ENCODE measurements around the gene SIDT2.
A peak's percentile ranks its signal among the peaks of the same experiment; 100 is the strongest.
"Not testable (repeated sequence)": the region's sequence is repeated elsewhere in the genome, so short reads cannot be mapped to it uniquely, and the experiment has no call there.

Gene SIDT2

DNA sequence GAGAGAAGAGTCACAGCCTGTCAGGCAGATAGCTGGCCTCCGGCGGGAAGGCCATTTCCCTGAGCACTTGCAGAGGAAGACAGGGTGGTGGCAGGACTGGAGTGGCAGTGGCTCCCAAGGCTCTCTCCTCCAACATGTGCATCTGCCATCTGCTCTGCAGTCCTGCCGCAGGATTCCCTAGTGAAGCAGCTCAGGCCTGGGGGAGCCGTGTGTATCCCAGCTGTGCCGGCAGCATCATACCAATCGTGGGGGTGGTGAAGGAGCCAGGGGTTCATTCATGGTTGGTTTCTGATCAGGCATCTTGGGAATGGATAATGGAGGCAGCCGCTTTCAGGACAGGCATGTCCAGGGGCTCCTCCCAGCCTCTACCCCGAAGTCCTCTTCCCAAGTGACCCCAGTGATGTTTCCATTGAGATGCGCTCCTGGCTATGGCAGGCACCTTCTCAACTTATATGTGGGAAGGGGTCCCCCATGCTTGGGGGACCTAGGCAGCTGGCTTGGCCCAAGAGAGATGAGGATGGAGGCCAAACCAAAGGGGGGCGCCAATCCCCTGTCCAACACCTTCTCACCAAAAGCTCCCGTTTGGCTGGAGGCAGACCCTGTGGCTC lies 26.8 kb downstream of the SIDT2 start:
- DNase-seq: no peak

DNA sequence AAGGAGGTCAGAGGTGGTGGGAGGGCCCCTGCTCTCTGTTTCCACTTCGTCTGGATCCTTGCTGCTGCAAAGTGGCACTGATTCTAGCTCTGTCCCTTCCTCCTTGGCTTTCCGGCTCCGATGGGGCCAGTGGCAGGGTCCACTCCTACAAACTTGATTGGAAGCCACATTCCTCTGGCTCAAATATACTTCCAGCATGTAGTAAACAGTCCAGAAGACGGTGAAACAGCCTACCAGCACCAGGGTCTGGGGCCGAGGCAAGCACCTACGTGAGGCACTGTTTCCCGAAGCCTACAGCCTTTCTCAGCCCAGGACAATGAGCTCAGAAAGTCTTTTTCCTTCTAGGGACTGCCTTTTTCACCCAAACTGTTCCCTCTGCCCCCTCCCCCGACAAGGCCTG lies 27.6 kb downstream of the SIDT2 start:
- not testable (repeated sequence) for DNase-seq

DNA sequence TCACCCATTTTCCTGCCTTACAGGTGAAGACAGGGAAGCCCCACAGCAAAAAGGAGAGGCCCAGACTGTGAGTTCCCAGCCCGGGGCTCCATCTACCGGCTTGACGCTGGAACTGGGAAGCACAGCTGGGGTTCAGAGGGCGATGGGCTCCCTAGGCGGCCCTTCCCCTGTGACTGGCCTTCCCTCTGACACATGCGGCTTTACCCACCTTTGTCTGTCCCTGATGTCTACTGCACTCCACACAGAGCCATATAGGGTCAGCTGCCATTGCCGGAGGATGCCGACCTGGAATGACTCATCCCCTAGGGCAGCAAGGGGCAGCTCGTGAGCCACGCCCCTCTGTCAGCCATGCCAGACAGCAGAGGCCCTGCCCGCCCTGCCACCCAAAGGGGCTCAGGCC lies 28.3 kb downstream of the SIDT2 start:
- DNase-seq: not testable (repeated sequence)

DNA sequence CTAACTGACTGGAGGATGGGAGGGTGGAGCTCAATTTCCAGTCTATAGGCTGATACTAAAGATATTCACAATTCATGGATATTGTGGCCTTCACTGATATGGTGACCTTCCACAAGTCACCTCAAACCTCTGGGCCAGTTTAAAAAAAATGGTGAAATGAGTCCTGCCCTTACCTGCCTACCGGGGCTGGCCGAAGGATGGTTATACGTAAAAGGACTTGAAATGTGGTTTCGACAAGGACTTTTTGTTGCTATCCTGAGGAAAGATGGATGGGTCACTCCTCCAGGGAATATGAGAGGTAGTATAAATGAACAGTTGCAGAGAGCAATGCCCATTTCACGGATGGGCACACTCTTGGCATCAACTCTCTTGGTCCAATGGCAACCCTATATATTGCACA lies 28.9 kb downstream of the SIDT2 start:
- not testable (repeated sequence) for DNase-seq

DNA sequence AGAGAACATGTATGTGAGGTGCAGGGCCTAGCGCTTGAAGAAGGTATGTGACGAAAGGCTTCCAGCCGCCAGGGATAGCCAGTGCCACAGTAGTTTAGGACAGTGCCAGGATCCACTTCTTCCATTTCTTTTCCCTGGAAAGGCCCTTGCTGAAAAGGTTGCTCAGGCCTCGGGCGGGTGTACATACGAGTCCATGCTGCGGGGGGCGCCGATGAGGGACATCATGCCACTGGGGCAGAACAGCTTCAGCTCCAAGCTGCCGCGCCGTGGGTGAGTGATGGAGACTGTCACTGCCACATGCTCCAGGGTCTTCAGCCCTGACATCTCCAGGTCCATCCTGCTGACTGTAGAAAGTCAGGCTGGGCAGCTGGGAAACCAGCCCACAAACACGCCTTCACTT lies 30.2 kb downstream of the SIDT2 start:
- peak; percentile 40 for DNase-seq

DNA sequence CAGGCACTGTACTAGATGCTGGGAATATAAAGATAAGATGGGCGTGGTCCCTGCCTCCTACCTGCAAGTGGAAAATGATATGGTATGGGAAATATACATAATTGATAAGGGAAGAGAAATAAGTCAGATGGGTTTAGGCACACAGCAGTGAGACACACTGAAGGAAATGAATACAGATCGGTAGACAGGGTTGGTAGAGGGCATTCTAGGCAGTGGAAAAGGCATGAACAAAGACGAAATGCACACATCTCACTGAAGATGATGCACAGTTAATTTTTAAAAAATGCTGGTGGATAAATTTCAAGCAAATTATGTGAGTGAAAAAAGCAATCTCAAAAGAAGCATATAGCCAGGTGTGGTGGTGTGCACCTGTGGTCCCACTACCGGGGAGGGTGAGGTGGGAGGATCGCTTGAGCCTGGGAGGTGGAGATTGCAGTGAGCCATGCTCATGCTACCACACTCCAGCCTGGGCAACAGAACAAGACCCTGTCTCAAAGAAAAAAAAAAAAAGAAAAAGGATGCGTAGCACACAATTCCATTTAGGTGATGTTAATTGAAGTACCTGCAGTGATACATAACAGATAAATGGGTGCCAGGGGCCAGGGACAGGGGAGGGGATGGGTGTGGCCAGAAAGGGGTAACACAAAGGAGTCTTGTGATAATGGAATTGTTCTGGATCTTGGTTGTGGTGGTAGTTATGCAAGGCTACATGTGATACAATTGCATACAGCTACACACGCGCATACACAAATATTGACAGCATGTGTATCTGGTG lies 31.0 kb downstream of the SIDT2 start:
- DNase-seq: not testable (repeated sequence)

DNA sequence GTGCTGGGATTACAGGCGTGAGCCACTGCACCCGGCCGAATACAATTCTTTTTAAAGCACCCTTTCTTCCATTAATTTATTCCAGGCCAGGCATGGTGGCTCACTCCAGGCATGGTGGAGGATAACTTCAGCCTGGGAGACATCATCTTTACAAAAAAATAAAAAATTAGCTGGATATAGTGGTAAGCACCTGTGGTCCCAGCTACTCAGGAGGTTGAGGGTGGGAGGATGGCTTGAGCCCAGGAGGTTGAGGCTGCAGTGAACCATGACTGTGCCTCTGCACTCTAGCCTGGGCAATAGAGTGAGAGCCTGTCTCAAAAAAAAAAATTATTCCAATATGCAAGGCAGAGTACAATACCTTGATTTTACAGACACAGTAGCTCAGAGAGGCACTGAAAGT lies 32.1 kb downstream of the SIDT2 start:
- DNase-seq: no peak

DNA sequence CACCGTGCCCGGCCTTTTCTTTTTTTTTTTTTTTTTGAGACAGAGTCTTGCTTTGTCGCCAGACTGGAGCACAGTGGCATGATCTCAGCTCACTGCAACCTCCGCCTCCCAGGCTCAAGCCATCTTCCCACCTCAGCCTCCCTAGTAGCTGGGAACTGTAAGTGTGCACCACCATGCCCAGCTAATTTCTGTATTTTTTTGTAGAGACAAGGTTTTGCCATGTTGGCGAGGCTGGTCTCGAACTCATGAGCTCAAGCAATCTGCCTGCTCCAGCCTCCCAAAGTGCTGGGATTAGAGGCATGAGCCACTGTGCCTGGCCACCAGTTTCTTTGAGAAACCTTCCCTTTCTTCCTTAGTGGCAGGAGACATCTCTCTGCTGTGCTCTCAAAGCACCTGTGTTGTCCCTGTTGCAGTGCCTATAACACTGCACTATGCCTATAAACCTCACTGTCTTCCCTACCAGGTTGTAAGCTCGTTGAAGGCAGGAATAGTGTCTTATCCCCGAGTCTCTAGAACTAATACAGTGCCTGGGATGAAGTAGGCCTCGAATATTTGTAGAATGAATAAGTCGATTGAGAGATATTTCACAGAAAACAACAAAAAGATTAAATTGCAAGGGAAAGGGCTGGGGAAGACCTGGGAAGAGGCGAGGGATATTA lies 34.3 kb downstream of the SIDT2 start:
- no peak for DNase-seq

DNA sequence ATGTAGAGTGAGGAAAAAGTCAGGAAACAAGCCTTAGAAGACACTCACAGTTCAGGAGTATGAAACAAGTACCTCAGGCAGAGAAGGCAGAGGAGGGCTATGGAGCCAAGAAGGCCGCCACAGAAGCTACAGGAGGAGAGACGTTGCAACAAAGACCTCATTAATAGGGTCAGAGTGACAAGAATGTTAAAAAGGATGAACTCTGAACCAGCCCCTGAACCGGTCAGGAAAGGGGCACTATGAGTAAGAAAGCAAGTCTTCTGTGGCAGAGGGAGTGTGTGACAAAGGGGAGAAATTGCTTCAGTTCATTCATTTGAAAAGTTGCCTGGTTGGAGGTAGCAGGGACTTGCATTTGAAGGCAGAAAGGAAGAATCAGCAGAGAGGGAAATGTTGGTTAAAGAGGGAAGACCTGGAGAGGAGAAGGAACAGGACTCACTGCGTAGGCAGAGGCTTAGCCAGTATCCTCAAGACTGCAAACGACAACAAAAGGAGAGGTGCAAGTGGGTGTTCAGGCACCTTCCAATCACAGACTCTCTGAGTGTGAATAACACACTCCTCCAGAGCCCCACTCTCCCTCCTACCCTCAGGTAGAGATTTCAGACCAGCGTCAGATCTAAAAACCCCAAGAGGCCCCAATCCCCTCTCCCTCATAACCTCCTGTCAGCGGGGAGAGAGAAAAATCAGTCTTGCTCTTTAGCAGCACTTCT lies 36.0 kb downstream of the SIDT2 start:
- no peak for DNase-seq

DNA sequence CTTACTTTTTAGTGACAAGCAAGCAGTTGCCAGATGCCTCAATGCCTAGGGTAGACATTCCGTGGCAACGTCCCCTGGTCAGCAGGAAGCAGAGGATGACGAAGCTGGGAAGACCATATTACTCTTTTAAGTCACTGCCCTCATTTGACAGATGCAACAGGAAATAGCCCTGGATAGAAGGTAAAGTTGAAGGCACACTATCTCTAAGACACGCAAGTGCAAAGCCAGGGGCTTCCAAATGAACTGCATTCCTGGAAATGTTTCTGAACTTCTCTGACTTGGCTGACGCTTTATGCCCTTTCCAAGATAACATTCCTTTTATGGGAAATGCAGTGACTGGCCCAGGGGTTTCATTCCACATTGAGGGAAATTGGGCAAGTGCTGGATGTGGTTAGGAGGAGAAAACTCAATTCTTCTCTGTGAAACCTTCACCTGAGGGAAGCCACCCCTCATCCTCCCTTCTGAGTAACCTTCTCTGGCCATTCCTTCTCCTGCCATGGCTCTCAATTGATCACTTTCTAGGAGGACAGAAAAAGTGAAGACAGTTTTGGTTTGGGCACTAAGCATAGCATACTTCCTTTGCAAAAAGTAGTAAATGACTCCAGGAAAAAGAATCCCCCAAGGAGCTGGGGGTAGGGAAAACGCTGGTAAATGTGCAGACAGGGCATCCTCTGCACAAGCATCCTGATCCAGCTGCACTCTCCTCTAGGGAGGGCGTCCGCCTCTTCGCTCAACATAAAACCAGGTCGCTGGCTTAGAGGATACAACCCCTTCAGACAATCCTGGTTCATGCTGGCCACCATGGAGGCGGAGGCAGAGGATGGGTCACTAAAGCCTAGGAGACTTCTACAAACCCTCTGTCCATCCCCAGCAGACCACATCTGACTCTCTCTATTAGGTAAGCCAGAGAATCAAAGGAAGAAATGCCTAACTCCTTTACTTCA lies 38.9 kb downstream of the SIDT2 start:
- no peak for DNase-seq

DNA sequence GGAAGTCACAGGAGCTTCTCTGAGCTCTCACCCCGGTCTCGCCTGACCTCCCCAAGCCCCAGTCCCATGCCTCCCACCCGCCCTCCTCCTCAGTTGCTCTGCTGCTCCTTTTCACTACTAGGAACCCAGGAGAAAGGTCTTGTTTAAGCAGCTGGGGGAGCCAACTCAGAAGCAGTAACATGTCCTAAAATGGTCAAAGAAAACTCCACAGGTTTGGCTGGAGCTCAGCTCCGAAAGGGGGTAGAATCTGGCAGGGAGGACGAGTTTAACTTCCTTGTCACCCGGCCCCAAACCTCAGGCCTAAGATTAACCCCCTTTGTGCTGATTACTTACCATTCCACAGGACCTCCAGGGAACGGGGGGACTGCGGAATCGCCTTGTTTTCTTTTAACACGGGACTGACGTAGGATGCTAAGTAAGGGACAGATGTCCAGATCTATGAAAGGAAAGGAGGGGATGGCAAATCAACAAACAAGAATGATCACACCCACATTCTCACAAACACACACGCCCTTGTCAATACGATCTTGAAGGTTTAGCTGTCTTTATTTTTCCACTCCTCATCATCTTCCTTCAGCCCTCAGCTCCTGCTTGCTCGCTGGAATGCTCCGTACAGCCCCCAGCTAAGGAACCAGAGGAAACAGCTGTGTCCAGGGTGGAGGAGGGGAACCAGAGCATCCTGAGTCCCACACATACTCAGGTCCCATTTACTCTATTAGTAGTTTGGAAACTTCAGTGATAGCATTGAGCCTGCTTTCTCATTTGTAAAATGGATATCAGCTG lies 39.8 kb downstream of the SIDT2 start:
- DNase-seq: no peak

DNA sequence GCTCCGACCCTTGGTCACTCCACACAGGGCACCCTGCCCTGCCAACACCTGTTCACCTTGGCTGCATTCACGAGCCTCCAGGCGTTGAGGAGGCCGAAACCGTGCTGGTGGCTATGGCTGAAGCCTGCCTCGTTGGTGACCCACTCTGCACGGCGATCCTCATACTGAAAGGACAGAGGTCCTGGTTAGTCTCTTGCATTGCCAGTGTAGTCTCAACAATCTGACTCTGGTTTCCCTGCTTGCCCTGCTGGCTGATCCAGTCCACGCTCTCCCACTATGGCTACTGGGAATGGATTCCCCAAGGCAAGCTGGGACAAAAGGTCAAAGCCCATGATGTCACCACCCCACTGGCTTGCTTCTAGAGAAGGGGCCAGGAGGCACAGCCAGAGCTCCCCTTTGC lies 40.5 kb downstream of the SIDT2 start:
- no peak for DNase-seq

DNA sequence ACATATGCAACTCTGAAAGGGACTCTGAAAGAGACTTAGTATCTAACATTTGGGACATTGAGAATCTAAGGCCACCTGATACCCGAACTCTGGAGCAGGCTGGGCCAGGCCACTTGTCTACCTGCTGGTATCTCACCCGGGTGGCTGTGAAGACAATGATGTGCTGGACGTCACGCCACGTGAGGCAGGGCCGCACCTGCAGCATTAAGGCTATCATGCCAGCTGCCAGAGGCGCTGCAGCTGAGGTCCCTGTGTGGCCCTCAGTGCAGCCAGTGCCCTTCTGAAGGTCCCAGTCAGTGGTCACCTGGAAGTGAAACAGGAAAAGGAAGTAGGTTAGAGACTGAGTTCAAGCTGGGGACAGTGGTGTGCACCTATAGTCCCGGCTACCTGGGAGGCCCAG lies 40.9 kb downstream of the SIDT2 start:
- DNase-seq: no peak

DNA sequence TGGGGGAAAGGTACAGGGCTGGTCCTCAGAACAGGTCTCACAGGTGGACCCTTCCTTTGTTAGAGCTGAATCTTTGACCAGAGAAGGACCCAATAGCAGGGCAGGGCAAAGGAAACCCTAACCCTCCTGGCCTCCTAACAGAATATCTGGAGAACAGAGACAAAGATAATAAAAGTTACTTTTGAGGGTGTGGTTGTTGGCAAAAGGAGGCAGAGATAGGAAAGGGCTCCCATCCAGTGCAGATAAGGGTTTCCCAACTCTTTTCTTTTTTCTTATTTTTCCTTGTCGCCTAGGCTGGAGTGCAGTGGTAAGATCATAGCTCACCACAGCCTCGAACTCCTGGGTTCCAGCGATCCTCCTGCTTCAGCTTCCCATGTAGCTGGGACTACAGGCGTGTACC lies 41.5 kb downstream of the SIDT2 start:
- DNase-seq: no peak

DNA sequence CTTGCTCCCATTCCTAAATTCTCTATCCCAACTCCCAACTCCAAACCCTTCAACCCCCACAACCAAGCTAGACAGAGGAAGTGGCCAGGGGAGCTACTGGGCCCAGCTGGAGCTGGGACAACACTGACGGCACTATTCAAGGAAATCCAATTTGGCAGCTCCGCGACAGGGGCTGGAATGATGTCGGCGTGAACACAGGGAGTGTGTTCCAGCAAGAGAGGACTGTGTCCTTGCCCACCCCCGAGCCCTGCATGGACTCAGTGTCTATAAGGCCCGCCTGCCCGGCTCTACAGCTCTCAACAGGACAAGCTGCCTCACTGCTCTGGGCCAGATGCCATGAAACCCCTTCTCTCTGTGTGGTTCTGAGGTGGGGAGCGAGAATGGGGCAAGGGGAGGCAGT lies 42.0 kb downstream of the SIDT2 start:
- DNase-seq: no peak

DNA sequence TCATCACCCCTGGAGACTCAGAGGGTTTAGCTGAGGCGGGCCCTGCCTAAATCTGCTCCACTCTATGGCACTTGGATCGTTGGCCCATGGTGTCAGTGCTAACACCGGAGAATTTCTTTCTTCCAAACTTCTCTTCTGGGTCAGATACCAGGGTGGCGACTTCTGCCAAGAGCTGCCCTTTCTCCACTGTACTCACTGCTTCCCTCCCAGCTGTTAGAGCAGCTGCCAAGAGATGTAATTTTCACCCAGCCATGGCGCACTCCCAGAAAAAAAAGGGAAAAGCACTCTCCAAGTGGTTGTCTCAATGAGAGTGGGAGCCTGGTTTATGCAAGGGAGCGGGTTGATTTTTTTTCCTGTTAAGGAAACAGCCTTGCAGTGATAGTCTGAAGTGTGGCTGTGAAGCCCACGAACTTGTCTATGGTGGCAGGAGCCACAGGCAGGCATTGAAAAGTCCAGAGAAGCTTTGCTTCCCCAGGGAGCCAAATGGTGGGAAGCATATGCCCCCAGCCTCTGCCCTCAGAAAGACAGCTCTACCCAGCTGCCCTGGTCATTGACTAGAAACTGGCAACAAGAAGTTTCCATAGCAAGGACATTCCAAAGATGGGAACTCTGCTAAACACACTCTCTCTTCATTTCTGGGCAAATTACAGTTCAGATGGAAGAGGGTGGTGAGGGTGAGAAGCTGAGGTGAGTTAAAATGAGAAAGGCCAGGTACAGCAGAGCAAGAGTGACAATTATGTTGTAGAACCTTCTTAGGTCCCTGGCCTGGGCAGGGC lies 42.6 kb downstream of the SIDT2 start:
- DNase-seq: no peak

DNA sequence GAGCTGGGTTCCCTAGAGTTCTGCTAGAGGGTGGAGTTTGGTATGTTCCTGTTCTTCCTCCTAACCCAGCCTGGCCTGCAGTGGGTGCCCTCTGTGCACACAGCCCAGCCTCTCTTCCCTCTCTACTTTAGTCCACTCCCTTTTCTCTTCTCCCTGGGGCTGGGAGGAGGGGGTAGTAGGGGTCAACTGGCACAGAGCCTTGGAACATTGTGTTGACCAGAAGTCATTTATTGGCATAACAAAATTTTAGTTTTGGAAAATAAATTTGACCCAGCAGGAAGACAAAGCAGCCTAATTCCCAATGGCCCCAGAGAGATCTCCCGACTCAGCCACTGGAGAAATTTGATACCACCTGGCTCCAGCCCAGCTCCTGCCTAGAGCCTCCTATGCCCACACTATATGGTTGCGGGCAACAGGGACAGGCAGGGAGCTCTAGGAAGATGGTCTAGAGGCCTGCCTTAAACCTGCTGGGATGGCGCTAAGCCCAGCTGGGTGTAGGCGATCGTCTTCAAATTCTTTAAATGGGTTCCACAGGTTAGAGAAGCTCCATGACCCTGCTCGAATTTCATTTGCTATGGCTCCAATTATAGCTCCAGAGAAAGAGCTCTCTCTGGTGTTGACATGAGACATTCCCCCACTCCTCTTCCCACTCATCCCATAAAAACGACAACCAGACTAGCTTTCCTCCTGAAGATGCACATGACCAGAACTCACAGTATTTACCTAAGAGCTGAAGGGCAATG lies 43.4 kb downstream of the SIDT2 start:
- no peak for DNase-seq

DNA sequence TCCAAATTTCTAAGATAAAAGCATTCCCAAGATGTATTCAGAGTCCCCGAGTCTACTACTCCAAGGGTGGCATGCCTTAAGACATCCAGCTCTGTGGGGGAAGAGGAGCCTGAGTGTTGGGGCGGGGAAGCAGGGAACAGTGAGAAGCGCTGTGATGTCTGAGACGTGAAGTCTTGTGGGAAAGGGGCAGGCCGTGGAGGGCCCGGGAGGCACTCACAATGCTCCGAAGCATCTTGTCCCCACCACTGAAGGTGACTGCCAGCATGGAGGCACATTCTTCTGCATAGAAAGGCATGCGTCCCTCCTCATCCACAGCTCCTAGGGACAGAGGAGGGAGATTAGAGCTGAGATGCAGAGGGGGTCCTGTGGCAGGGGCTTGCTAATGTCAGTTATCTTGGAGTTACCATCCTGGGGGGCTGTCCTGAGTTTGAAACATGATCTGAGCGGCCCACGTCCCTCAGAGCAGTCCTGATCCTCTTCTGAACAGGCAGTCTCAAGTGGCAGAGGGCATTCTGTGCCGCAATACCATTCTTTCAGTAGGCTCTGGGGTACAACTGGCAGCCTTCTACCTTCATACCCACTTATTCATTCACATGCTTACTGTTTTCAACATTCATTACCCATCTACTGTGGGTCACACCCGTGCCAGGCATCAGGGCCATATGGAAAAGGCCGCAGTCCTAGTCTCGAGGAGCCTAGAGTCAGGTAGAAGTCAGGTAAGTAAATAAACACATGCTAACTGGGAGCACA lies 44.6 kb downstream of the SIDT2 start:
- DNase-seq: no peak
